HEK293T (cell line): Measurements from ENCODE around the gene UBN1.

Experiments used
- ARNT ChIP-seq: fragments of 450-650 bp; IDR thresholded peaks from 2 replicates; pipeline ENCODE4 v1.6.1; 2017; ENCODE audit warnings: mild to moderate bottlenecking
- BHLHE40 ChIP-seq: fragments of 450-650 bp; IDR thresholded peaks from 2 replicates; pipeline ENCODE4 v1.6.1; 2016; ENCODE audit warnings: mild to moderate bottlenecking, moderate library complexity, borderline replicate concordance
- CTBP1 ChIP-seq: fragments of 450-650 bp; IDR thresholded peaks from 2 replicates; pipeline ENCODE4 v1.6.1; 2016; ENCODE audit warnings: borderline replicate concordance
- ELF4 ChIP-seq: fragments of 450-650 bp; IDR thresholded peaks from 2 replicates; pipeline ENCODE4 v1.6.1; 2017; ENCODE audit warnings: antibody characterized with exemption
- FOXK2 ChIP-seq: fragments of 450-650 bp; IDR thresholded peaks from 2 replicates; pipeline ENCODE4 v1.6.1; 2016; ENCODE audit warnings: mild to moderate bottlenecking
- HDGF ChIP-seq: fragments of 450-650 bp; IDR thresholded peaks from 2 replicates; pipeline ENCODE4 v1.6.1; 2017; ENCODE audit warnings: antibody characterized with exemption, borderline replicate concordance
- L3MBTL2 ChIP-seq: fragments of 450-650 bp; conservative IDR thresholded peaks from 2 replicates; pipeline ENCODE4 v1.6.1; 2016; ENCODE audit warnings: mild to moderate bottlenecking
- SP1 ChIP-seq: fragments of 450-650 bp; IDR thresholded peaks from 2 replicates; pipeline ENCODE4 v1.6.1; 2017
- SUZ12 ChIP-seq: fragments of 450-650 bp; IDR thresholded peaks from 2 replicates; pipeline ENCODE4 v1.6.1; 2016; ENCODE audit warnings: mild to moderate bottlenecking
- ZNF384 ChIP-seq: fragments of 450-650 bp; IDR thresholded peaks from 2 replicates; pipeline ENCODE4 v1.6.1; 2016

GRCh38 chr16:4931381-4931780, 84.1 kb downstream of the UBN1 start:
- TF ChIP-seq ELF4 (no peak), ZNF384 (no peak), SP1 (no peak), HDGF (no peak), SUZ12 (no peak), CTBP1 (no peak), L3MBTL2 (no peak), FOXK2 (no peak), ARNT (no peak), BHLHE40 (no peak)
